Neural cell (in vitro differentiated cells): ENCODE measurements around the gene REC8. TPM values are rescaled to one million over a fixed set of nuclear protein-coding genes. Genes with fewer than 3 reads are reported as not detected.

Experiments
- H2AFZ ChIP-seq: fragments of 200-600, 300-800 bp; sonication (generic), shearing (Covaris generic); 2 replicates; pipeline ENCODE4 v1.6.0; 2014; ENCODE audit warnings: low read depth, mild to moderate bottlenecking, antibody characterized with exemption, low read length, moderate library complexity
- H3F3A ChIP-seq: fragments of 200-600 bp; shearing (Covaris generic); 2 replicates; pipeline ENCODE4 v1.6.1; 2016; ENCODE audit warnings: mild to moderate bottlenecking, moderate library complexity, mixed read lengths, antibody characterized with exemption, low read length; ENCODE audit not compliant: insufficient read depth, poor library complexity, severe bottlenecking
- H3K27ac ChIP-seq: fragments of 200-600, 300-800 bp; sonication (generic), shearing (Covaris generic); 2 replicates; pipeline ENCODE4 v1.5.1; 2014; ENCODE audit warnings: mild to moderate bottlenecking, low read length, moderate library complexity
- H3K27me3 ChIP-seq: fragments of 300-800, 200-600 bp; sonication (generic), shearing (Covaris generic); 2 replicates; pipeline ENCODE4 v1.6.0; 2014; ENCODE audit warnings: mild to moderate bottlenecking, low read depth, low read length, moderate library complexity; ENCODE audit not compliant: insufficient read depth
- H3K36me3 ChIP-seq: fragments of 300-800, 200-600 bp; sonication (generic), shearing (Covaris generic); 2 replicates; pipeline ENCODE4 v1.5.1; 2014; ENCODE audit warnings: mild to moderate bottlenecking, antibody characterized with exemption, low read length, moderate library complexity; ENCODE audit not compliant: insufficient read depth
- H3K4me2 ChIP-seq: fragments of 300-800, 200-600 bp; sonication (generic), shearing (Covaris generic); 2 replicates; pipeline ENCODE4 v1.6.0; 2014; ENCODE audit warnings: mild to moderate bottlenecking, low read length
- H3K4me3 ChIP-seq: fragments of 300-800, 200-600 bp; sonication (generic), shearing (Covaris generic); 2 replicates; pipeline ENCODE4 v1.5.1; 2014; ENCODE audit warnings: mild to moderate bottlenecking, low read length, moderate library complexity
- H3K79me2 ChIP-seq: fragments of 200-600 bp; shearing (Covaris generic); replicated peaks from 2 replicates; pipeline ENCODE4 v1.6.0; 2014; ENCODE audit warnings: mild to moderate bottlenecking, low read length, moderate library complexity; ENCODE audit not compliant: insufficient read depth
- H3K9ac ChIP-seq: fragments of 300-800, 200-600 bp; sonication (generic), shearing (Covaris generic); 2 replicates; pipeline ENCODE4 v1.6.1; 2016; ENCODE audit warnings: mild to moderate bottlenecking, low read length, mixed read lengths
- H3K9me2 ChIP-seq: fragments of 200-600 bp; shearing (Covaris generic); 2 replicates; pipeline ENCODE4 v1.6.1; 2016; ENCODE audit warnings: mild to moderate bottlenecking, low read length, mixed read lengths; ENCODE audit not compliant: insufficient read depth
- H3K9me3 ChIP-seq: fragments of 200-600, 300-800 bp; sonication (generic), shearing (Covaris generic); 2 replicates; pipeline ENCODE4 v1.6.1; 2016; ENCODE audit warnings: mild to moderate bottlenecking, mixed run types, low read length, moderate library complexity, mixed read lengths
- H4K20me1 ChIP-seq: fragments of 200-600 bp; shearing (Covaris generic); 2 replicates; pipeline ENCODE4 v1.6.1; 2016; ENCODE audit warnings: mild to moderate bottlenecking, mixed run types; ENCODE audit not compliant: insufficient read depth
- EP300 ChIP-seq: fragments of 450-650 bp; conservative IDR thresholded peaks from 2 replicates; pipeline ENCODE4 v1.6.1; 2014; ENCODE audit warnings: antibody characterized with exemption, mild to moderate bottlenecking, moderate library complexity; ENCODE audit not compliant: poor library complexity, severe bottlenecking
- EZH2 ChIP-seq: fragments of 200-600, 300-800 bp; shearing (Covaris generic), sonication (generic); IDR thresholded peaks from 2 replicates; pipeline ENCODE4 v1.6.1; 2014; ENCODE audit warnings: antibody characterized with exemption, low read length, borderline replicate concordance, mild to moderate bottlenecking; ENCODE audit not compliant: insufficient read depth, poor library complexity, severe bottlenecking
- MXI1 ChIP-seq: fragments of 450-650 bp; conservative IDR thresholded peaks from 2 replicates; pipeline ENCODE4 v1.6.1; 2014; ENCODE audit warnings: antibody characterized with exemption, mild to moderate bottlenecking; ENCODE audit not compliant: poor library complexity, severe bottlenecking
- POLR2AphosphoS5 ChIP-seq: IDR thresholded peaks from 2 replicates; pipeline ENCODE4 v1.6.1; 2012
- RAD21 ChIP-seq: fragments of 450-650 bp; conservative IDR thresholded peaks from 2 replicates; pipeline ENCODE4 v1.6.1; 2014; ENCODE audit warnings: antibody characterized with exemption, mild to moderate bottlenecking, moderate library complexity
- SMC3 ChIP-seq: fragments of 450-650 bp; conservative IDR thresholded peaks from 2 replicates; pipeline ENCODE4 v1.6.1; 2014; ENCODE audit warnings: antibody characterized with exemption, mild to moderate bottlenecking, moderate library complexity; ENCODE audit not compliant: poor library complexity
- TAF1 ChIP-seq: IDR thresholded peaks from 2 replicates; pipeline ENCODE4 v1.6.1; 2012; ENCODE audit warnings: low read depth
- polyA plus RNA-seq: library from polyadenylated mRNA; depleted of rRNA; stranded (reverse); fragments of >200 nt; gene quantifications from 2 replicates; pipeline ENCODE4 v1.2.3, GENCODE V29; 2014
- TF ChIP-seq, protein P1 (sequence below): IDR thresholded peaks from 2 replicates; pipeline ENCODE4 v1.6.1; 2012; ENCODE audit warnings: borderline replicate concordance
- TF ChIP-seq, protein P2 (sequence below): fragments of 450-650 bp; IDR thresholded peaks from 2 replicates; pipeline ENCODE4 v1.5.1; 2014; ENCODE audit warnings: antibody characterized with exemption, mild to moderate bottlenecking, moderate library complexity; ENCODE audit not compliant: poor library complexity, severe bottlenecking

The REC8 gene
- polyA plus RNA-seq, 1 donor from 2014 or later = 18.5 TPM

DNA sequence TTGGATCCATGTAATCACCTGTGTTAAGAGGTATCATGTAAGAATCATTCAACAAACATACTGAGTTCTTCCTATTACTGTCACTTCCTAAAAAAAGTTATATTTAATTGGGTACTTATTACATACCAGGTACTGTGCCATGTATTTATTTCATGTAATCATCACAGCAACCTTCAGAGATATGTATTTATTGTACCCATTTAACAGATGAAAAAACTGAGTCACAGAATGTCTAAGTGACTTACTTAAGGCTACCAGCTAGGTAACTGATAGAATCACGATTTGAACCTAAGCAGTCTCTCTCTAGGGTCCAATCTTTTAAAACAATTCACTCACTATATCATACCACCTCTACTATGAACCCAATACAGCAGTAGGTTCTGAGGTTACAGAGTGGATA is 27.4 kb upstream of the REC8 start:
- peaks cover 13% of the 10 kb centered on the region for H3K79me2 ChIP-seq
- H3K4me3 ChIP-seq = no peak overlapping the region
- no peaks in the 10 kb centered on the region for H4K20me1 ChIP-seq
- H3K9ac ChIP-seq = no peak overlapping the region
- no peaks in the 10 kb centered on the region for H3K27me3 ChIP-seq
- no peaks in the 10 kb centered on the region for H3K9me3 ChIP-seq
- no peaks in the 10 kb centered on the region for H3K36me3 ChIP-seq
- H3F3A ChIP-seq = peaks cover 11% of the 10 kb centered on the region
- H3K9me2 ChIP-seq = no peaks in the 10 kb centered on the region
- TF ChIP-seq TAF1 = no peak
- no peak for TF ChIP-seq POLR2AphosphoS5
- no peak for TF ChIP-seq MXI1
- TF ChIP-seq EZH2 = no peak
- no peak for TF ChIP-seq EP300
- TF ChIP-seq, protein P1, sequence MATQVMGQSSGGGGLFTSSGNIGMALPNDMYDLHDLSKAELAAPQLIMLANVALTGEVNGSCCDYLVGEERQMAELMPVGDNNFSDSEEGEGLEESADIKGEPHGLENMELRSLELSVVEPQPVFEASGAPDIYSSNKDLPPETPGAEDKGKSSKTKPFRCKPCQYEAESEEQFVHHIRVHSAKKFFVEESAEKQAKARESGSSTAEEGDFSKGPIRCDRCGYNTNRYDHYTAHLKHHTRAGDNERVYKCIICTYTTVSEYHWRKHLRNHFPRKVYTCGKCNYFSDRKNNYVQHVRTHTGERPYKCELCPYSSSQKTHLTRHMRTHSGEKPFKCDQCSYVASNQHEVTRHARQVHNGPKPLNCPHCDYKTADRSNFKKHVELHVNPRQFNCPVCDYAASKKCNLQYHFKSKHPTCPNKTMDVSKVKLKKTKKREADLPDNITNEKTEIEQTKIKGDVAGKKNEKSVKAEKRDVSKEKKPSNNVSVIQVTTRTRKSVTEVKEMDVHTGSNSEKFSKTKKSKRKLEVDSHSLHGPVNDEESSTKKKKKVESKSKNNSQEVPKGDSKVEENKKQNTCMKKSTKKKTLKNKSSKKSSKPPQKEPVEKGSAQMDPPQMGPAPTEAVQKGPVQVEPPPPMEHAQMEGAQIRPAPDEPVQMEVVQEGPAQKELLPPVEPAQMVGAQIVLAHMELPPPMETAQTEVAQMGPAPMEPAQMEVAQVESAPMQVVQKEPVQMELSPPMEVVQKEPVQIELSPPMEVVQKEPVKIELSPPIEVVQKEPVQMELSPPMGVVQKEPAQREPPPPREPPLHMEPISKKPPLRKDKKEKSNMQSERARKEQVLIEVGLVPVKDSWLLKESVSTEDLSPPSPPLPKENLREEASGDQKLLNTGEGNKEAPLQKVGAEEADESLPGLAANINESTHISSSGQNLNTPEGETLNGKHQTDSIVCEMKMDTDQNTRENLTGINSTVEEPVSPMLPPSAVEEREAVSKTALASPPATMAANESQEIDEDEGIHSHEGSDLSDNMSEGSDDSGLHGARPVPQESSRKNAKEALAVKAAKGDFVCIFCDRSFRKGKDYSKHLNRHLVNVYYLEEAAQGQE = no peak
- TF ChIP-seq RAD21 = no peak
- TF ChIP-seq, protein P2, sequence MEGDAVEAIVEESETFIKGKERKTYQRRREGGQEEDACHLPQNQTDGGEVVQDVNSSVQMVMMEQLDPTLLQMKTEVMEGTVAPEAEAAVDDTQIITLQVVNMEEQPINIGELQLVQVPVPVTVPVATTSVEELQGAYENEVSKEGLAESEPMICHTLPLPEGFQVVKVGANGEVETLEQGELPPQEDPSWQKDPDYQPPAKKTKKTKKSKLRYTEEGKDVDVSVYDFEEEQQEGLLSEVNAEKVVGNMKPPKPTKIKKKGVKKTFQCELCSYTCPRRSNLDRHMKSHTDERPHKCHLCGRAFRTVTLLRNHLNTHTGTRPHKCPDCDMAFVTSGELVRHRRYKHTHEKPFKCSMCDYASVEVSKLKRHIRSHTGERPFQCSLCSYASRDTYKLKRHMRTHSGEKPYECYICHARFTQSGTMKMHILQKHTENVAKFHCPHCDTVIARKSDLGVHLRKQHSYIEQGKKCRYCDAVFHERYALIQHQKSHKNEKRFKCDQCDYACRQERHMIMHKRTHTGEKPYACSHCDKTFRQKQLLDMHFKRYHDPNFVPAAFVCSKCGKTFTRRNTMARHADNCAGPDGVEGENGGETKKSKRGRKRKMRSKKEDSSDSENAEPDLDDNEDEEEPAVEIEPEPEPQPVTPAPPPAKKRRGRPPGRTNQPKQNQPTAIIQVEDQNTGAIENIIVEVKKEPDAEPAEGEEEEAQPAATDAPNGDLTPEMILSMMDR = no peak
- no peak for TF ChIP-seq SMC3
- no peak overlapping the region for H2AFZ ChIP-seq
- H3K27ac ChIP-seq = no peak overlapping the region
- H3K4me2 ChIP-seq = no peak overlapping the region

DNA sequence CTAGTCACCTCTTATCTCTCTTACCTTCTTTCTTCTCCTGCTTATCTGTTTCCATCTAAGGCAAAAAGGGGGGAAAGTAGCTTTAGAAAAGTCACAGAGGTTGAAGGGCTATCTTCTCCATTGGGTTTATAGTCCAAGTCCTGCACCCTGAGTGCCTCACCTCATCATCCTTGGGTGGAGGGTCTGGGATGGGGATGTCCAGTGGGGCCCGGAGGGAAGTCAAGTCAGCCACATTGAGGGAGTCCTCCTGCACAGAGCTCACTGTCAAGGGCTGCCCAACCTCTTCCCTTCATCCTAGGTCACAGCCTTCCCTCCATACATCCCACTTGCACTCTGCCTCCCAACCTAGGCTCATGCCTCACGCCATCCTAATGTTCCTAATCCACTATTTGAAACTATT is 26.7 kb upstream of the REC8 start:
- Histone ChIP-seq H3K9me2 (no peaks in the 10 kb centered on the region), H3K79me2 (peaks cover 9% of the 10 kb centered on the region), H3K27me3 (no peaks in the 10 kb centered on the region), H3K4me3 (peak overlapping the region; percentile 97), H3F3A (peaks cover 11% of the 10 kb centered on the region), H2AFZ (no peak overlapping the region), H3K27ac (no peak overlapping the region), H3K9me3 (no peaks in the 10 kb centered on the region), H3K36me3 (no peaks in the 10 kb centered on the region), H3K4me2 (no peak overlapping the region), H3K9ac (no peak overlapping the region), H4K20me1 (no peaks in the 10 kb centered on the region)
- TF ChIP-seq, protein P1 = no peak
- no peak for TF ChIP-seq TAF1
- no peak for TF ChIP-seq POLR2AphosphoS5
- TF ChIP-seq MXI1 = no peak
- no peak for TF ChIP-seq SMC3
- TF ChIP-seq EP300 = no peak
- TF ChIP-seq RAD21 = no peak
- no peak for TF ChIP-seq EZH2
- TF ChIP-seq, protein P2 = no peak
